CD8-positive, alpha-beta memory T cell (primary cell): Measurements from ENCODE around the gene KARS1. TPM values are rescaled to one million over a fixed set of nuclear protein-coding genes. Genes with fewer than 3 reads are reported as not detected.

ENCODE experiments used
- CTCF ChIA-PET: fragments of 350-600 bp; sonication (Branson Sonifier 250); formaldehyde crosslinking; loops from one replicate; lab custom pipeline; 2021; ENCODE audit warnings: antibody characterized with exemption; lab: Charles Lee
- POLR2A ChIA-PET: fragments of 350-600 bp; sonication (Branson Sonifier 250); formaldehyde crosslinking; loops from one replicate; lab custom pipeline; 2021; ENCODE audit warnings: antibody characterized with exemption; lab: Charles Lee
- DNase-seq, 5 donors: peaks; one replicate each; pipeline versions ENCODE4 v3.0.0 to v3.0.0-alpha.2; 2020 to 2022; ENCODE audit warnings: mixed read lengths in 1 of 5
- H3K27ac ChIP-seq: one replicate; pipeline ENCODE4 v1.7.0; 2013; ENCODE audit warnings: low read depth, mild to moderate bottlenecking, low read length, moderate library complexity
- H3K27me3 ChIP-seq: 2 replicates; pipeline ENCODE4 v1.7.0; 2013; ENCODE audit warnings: low read length, mild to moderate bottlenecking; ENCODE audit not compliant: insufficient read depth, poor library complexity, severe bottlenecking
- H3K36me3 ChIP-seq: 2 replicates; pipeline ENCODE4 v1.7.0; 2013; ENCODE audit warnings: mild to moderate bottlenecking, low read length, moderate library complexity; ENCODE audit not compliant: insufficient read depth
- H3K4me1 ChIP-seq: 2 replicates; pipeline ENCODE4 v1.7.0; 2013; ENCODE audit warnings: mild to moderate bottlenecking, low read length, moderate library complexity; ENCODE audit not compliant: insufficient read depth
- H3K4me3 ChIP-seq: 2 replicates; pipeline ENCODE4 v1.7.0; 2013; ENCODE audit warnings: mild to moderate bottlenecking, low read length
- H3K9me3 ChIP-seq: 2 replicates; pipeline ENCODE4 v1.7.0; 2013; ENCODE audit warnings: mild to moderate bottlenecking, low read length
- H3K27ac Mint-ChIP-seq, 8 donors: one replicate each; pipeline ENCODE4 v1.8.0; 2020 to 2021; ENCODE audit warnings: mixed read lengths in 8 of 8, mild to moderate bottlenecking in 6 of 8, inconsistent platforms in 3 of 8, moderate library complexity in 3 of 8
- H3K27me3 Mint-ChIP-seq, 2 donors: one replicate each; pipeline ENCODE4 v1.8.0; 2020 to 2021; ENCODE audit warnings: mixed read lengths in 2 of 2, mild to moderate bottlenecking in 1 of 2, moderate library complexity in 1 of 2
- H3K36me3 Mint-ChIP-seq, 3 donors: one replicate each; pipeline ENCODE4 v1.8.0; 2020 to 2021; ENCODE audit warnings: mixed read lengths in 3 of 3, inconsistent platforms in 1 of 3, mild to moderate bottlenecking in 1 of 3
- H3K4me1 Mint-ChIP-seq, 3 donors: one replicate each; pipeline ENCODE4 v1.8.0; 2020 to 2021; ENCODE audit warnings: mixed read lengths in 3 of 3, inconsistent platforms in 1 of 3, mild to moderate bottlenecking in 1 of 3
- H3K4me3 Mint-ChIP-seq, 7 donors: one replicate each; pipeline ENCODE4 v1.8.0; 2020 to 2021; ENCODE audit warnings: mixed read lengths in 7 of 7, mild to moderate bottlenecking in 6 of 7, moderate library complexity in 4 of 7, inconsistent platforms in 2 of 7
- H3K9me3 Mint-ChIP-seq, 5 donors: one replicate each; pipeline ENCODE4 v1.8.0; 2020 to 2022; ENCODE audit warnings: mixed read lengths in 5 of 5, mild to moderate bottlenecking in 3 of 5, moderate library complexity in 2 of 5, inconsistent platforms in 1 of 5
- polyA plus RNA-seq: library from polyadenylated mRNA; unstranded; fragments of 300-500 nt; fragmentation: Illumina TruSeq; gene quantifications from one replicate; pipeline ENCODE4 v1.2.3, GENCODE V29; 2021
- total RNA-seq, 2 experiments: library from RNA; stranded (reverse); gene quantifications; one replicate each; pipeline ENCODE4 v1.2.3, GENCODE V29; 2021

Gene KARS1
- total and polyA plus RNA-seq, 3 experiments from 2014 or later: 258 to 307 (median 291) TPM

- Mint-ChIP-seq H3K36me3 (peaks cover 8 to 85% (median 28%) of the 10 kb centered on the region in 3 donors), H3K27me3 (no peaks in the 10 kb centered on the region), H3K4me1 (peaks cover 50 to 63% (median 55%) of the 10 kb centered on the region in 3 donors), H3K9me3 (no peaks in the 10 kb centered on the region), H3K27ac (peak overlapping the region in 3 of 8 donors; percentile 17 to 40 (median 24)), H3K4me3 (no peak overlapping the region)
- Histone ChIP-seq H3K36me3 (peaks cover 64% of the 10 kb centered on the region), H3K4me3 (no peak overlapping the region), H3K27ac (no peak overlapping the region), H3K27me3 (no peaks in the 10 kb centered on the region), H3K9me3 (no peaks in the 10 kb centered on the region), H3K4me1 (peaks cover 21% of the 10 kb centered on the region)
- no peak for DNase-seq
- ChIA-PET CTCF (no interaction called here), POLR2A (no interaction called here)
These were observed 6.9 kb downstream of the KARS1 start for GRCh38 chr16:75640598-75640997.

GRCh38 chr16:75635036-75635435, 12.4 kb downstream of the KARS1 start:
- H3K9me3 ChIP-seq: no peaks in the 10 kb centered on the region
- Mint-ChIP-seq H3K4me3 (no peak overlapping the region), H3K4me1 (peaks cover 7 to 21% (median 13%) of the 10 kb centered on the region in 3 donors), H3K27ac (peak overlapping the region in 1 of 8 donors; percentile 73), H3K27me3 (no peaks in the 10 kb centered on the region), H3K9me3 (no peaks in the 10 kb centered on the region), H3K36me3 (peaks cover 9 to 88% (median 21%) of the 10 kb centered on the region in 3 donors)
- ChIA-PET POLR2A (no interaction called here), CTCF (no interaction called here)
- H3K4me1 ChIP-seq: no peaks in the 10 kb centered on the region
- H3K27me3 ChIP-seq: no peaks in the 10 kb centered on the region
- peaks cover 78% of the 10 kb centered on the region for H3K36me3 ChIP-seq
- no peak overlapping the region for H3K4me3 ChIP-seq
- no peak overlapping the region for H3K27ac ChIP-seq
- DNase-seq: no peak

- Histone ChIP-seq H3K27ac (no peak overlapping the region), H3K36me3 (peaks cover 77% of the 10 kb centered on the region), H3K4me1 (peaks cover 10% of the 10 kb centered on the region), H3K9me3 (no peaks in the 10 kb centered on the region), H3K27me3 (no peaks in the 10 kb centered on the region), H3K4me3 (no peak overlapping the region)
- H3K9me3 Mint-ChIP-seq: no peaks in the 10 kb centered on the region
- H3K27ac Mint-ChIP-seq: peak overlapping the region in 1 of 8 donors; percentile 80
- ChIA-PET POLR2A (no interaction called here), CTCF (interaction anchor here (1.2 to 5.0 kb wide), 5 partner anchors 9 to 116 kb away, joined by 3 to 17 read pairs (median 5); partner anchors contain the start of genes KARS1 and TERF2IP)
- DNase-seq: no peak
- H3K27me3 Mint-ChIP-seq: no peaks in the 10 kb centered on the region
- H3K4me1 Mint-ChIP-seq: peaks cover 14 to 24% (median 15%) of the 10 kb centered on the region in 3 donors
- peak overlapping the region in 1 of 7 donors; percentile 34 for H3K4me3 Mint-ChIP-seq
- H3K36me3 Mint-ChIP-seq: peaks cover 15 to 94% (median 26%) of the 10 kb centered on the region in 3 donors
These were observed 14.6 kb downstream of the KARS1 start for GRCh38 chr16:75632857-75633256.

- Histone ChIP-seq H3K27ac (no peak overlapping the region), H3K4me3 (no peak overlapping the region), H3K4me1 (peaks cover 26% of the 10 kb centered on the region), H3K9me3 (no peaks in the 10 kb centered on the region), H3K27me3 (no peaks in the 10 kb centered on the region), H3K36me3 (peaks cover 67% of the 10 kb centered on the region)
- POLR2A ChIA-PET: interaction anchor here (0.9 kb wide), 1 partner anchor 10 kb away, joined by 3 read pairs; no protein-coding TSS in a partner anchor
- H3K27ac Mint-ChIP-seq: peak overlapping the region in 3 of 8 donors; percentile 68 to 98 (median 77)
- H3K36me3 Mint-ChIP-seq: peaks cover 20 to 90% (median 38%) of the 10 kb centered on the region in 3 donors
- H3K4me1 Mint-ChIP-seq: peaks cover 32 to 43% (median 33%) of the 10 kb centered on the region in 3 donors
- no peak for DNase-seq
- no peaks in the 10 kb centered on the region for H3K27me3 Mint-ChIP-seq
- no peaks in the 10 kb centered on the region for H3K9me3 Mint-ChIP-seq
- H3K4me3 Mint-ChIP-seq: no peak overlapping the region
- CTCF ChIA-PET: interaction anchor here (1.0 to 5.0 kb wide), 2 partner anchors 18 to 74 kb away, joined by 3 to 17 read pairs; partner anchors contain the start of genes KARS1, TERF2IP and TMEM231
These were observed 17.4 kb downstream of the KARS1 start for GRCh38 chr16:75630052-75630451.

GRCh38 chr16:75629132-75629531, 18.3 kb downstream of the KARS1 start:
- Histone ChIP-seq H3K4me3 (no peak overlapping the region), H3K9me3 (no peaks in the 10 kb centered on the region), H3K36me3 (peaks cover 62% of the 10 kb centered on the region), H3K4me1 (peaks cover 26% of the 10 kb centered on the region), H3K27me3 (no peaks in the 10 kb centered on the region), H3K27ac (no peak overlapping the region)
- peaks cover 20 to 84% (median 36%) of the 10 kb centered on the region in 3 donors for H3K36me3 Mint-ChIP-seq
- peak overlapping the region; percentile 59 to 98 (median 84) for H3K27ac Mint-ChIP-seq
- DNase-seq: no peak
- no peaks in the 10 kb centered on the region for H3K27me3 Mint-ChIP-seq
- H3K4me3 Mint-ChIP-seq: peak overlapping the region in 3 of 7 donors; percentile 8 to 57 (median 47)
- ChIA-PET CTCF (no interaction called here), POLR2A (no interaction called here)
- peaks cover 33 to 51% (median 39%) of the 10 kb centered on the region in 3 donors for H3K4me1 Mint-ChIP-seq
- H3K9me3 Mint-ChIP-seq: no peaks in the 10 kb centered on the region

- Histone ChIP-seq H3K9me3 (no peaks in the 10 kb centered on the region), H3K27ac (no peak overlapping the region), H3K4me1 (peaks cover 26% of the 10 kb centered on the region), H3K36me3 (peaks cover 54% of the 10 kb centered on the region), H3K4me3 (no peak overlapping the region), H3K27me3 (no peaks in the 10 kb centered on the region)
- peaks cover 20 to 77% (median 33%) of the 10 kb centered on the region in 3 donors for H3K36me3 Mint-ChIP-seq
- no peaks in the 10 kb centered on the region for H3K9me3 Mint-ChIP-seq
- H3K27ac Mint-ChIP-seq: peak overlapping the region; percentile 75 to 98 (median 89)
- H3K4me1 Mint-ChIP-seq: peaks cover 35 to 54% (median 41%) of the 10 kb centered on the region in 3 donors
- H3K4me3 Mint-ChIP-seq: peak overlapping the region in 5 of 7 donors; percentile 42 to 84 (median 58)
- CTCF ChIA-PET: interaction anchor here (0.9 kb wide), 1 partner anchor 20 kb away, joined by 3 read pairs; no protein-coding TSS in a partner anchor
- no peak for DNase-seq
- POLR2A ChIA-PET: interaction anchor here (1.2 to 1.5 kb wide), 2 partner anchors 19 to 20 kb away, joined by 4 read pairs; partner anchors contain the start of genes KARS1 and TERF2IP
- no peaks in the 10 kb centered on the region for H3K27me3 Mint-ChIP-seq
These were observed 19.1 kb downstream of the KARS1 start for GRCh38 chr16:75628351-75628750.

- Histone ChIP-seq H3K4me3 (no peak overlapping the region), H3K36me3 (peaks cover 49% of the 10 kb centered on the region), H3K27ac (no peak overlapping the region), H3K4me1 (peaks cover 26% of the 10 kb centered on the region), H3K27me3 (no peaks in the 10 kb centered on the region), H3K9me3 (no peaks in the 10 kb centered on the region)
- peaks cover 38 to 58% (median 46%) of the 10 kb centered on the region in 3 donors for H3K4me1 Mint-ChIP-seq
- no peaks in the 10 kb centered on the region for H3K27me3 Mint-ChIP-seq
- peak overlapping the region; percentile 14 to 84 (median 56) for H3K4me3 Mint-ChIP-seq
- H3K9me3 Mint-ChIP-seq: no peaks in the 10 kb centered on the region
- CTCF ChIA-PET: interaction anchor here (0.9 kb wide), 1 partner anchor 21 kb away, joined by 3 read pairs; no protein-coding TSS in a partner anchor
- peaks cover 20 to 75% (median 33%) of the 10 kb centered on the region in 3 donors for H3K36me3 Mint-ChIP-seq
- POLR2A ChIA-PET: interaction anchor here (1.2 to 1.5 kb wide), 2 partner anchors 20 to 21 kb away, joined by 4 read pairs; partner anchors contain the start of genes KARS1 and TERF2IP
- peak overlapping the region; percentile 75 to 98 (median 89) for H3K27ac Mint-ChIP-seq
- peak in 1 of 5 donors; percentile 25 for DNase-seq
These were observed 19.6 kb downstream of the KARS1 start for GRCh38 chr16:75627851-75628250.

GRCh38 chr16:75626806-75627205, 20.7 kb downstream of the KARS1 start:
- peaks cover 33% of the 10 kb centered on the region for H3K4me1 ChIP-seq
- peak overlapping the region; percentile 61 to 98 (median 91) for H3K27ac Mint-ChIP-seq
- ChIA-PET POLR2A (interaction anchor here (0.5 kb wide), 1 partner anchor 11 kb away, joined by 8 read pairs; no protein-coding TSS in a partner anchor), CTCF (interaction anchor here (1.6 to 1.9 kb wide), 2 partner anchors 21 to 110 kb away, joined by 4 to 5 read pairs; partner anchors contain the start of gene TERF2IP)
- H3K4me1 Mint-ChIP-seq: peaks cover 44 to 67% (median 55%) of the 10 kb centered on the region in 3 donors
- peak overlapping the region in 4 of 7 donors; percentile 5 to 84 (median 35) for H3K4me3 Mint-ChIP-seq
- H3K36me3 Mint-ChIP-seq: peaks cover 20 to 70% (median 33%) of the 10 kb centered on the region in 3 donors
- H3K27me3 Mint-ChIP-seq: no peaks in the 10 kb centered on the region
- DNase-seq: no peak
- H3K36me3 ChIP-seq: peaks cover 41% of the 10 kb centered on the region
- no peaks in the 10 kb centered on the region for H3K27me3 ChIP-seq
- H3K9me3 ChIP-seq: no peaks in the 10 kb centered on the region
- no peaks in the 10 kb centered on the region for H3K9me3 Mint-ChIP-seq
- no peak overlapping the region for H3K27ac ChIP-seq
- H3K4me3 ChIP-seq: no peak overlapping the region
